Activated naive CD8-positive, alpha-beta T cell treated with anti-CD3 and anti-CD28 coated beads, Interleukin-2, amount 50 U/mL, for 16 hours (primary cell): Measurements from ENCODE around the gene RANBP17.
"Not testable (repeated sequence)": the region's sequence is repeated elsewhere in the genome, so short reads cannot be mapped to it uniquely, and the experiment has no call there.

Source experiments
- DNase-seq: peaks from one replicate; pipeline ENCODE4 v3.0.0-alpha.2; 2020; ENCODE audit warnings: low read depth, low spot score

Gene RANBP17

GRCh38 chr5:170941788-170942187 is 80.0 kb downstream of the RANBP17 start:
- no peak for DNase-seq

DNA sequence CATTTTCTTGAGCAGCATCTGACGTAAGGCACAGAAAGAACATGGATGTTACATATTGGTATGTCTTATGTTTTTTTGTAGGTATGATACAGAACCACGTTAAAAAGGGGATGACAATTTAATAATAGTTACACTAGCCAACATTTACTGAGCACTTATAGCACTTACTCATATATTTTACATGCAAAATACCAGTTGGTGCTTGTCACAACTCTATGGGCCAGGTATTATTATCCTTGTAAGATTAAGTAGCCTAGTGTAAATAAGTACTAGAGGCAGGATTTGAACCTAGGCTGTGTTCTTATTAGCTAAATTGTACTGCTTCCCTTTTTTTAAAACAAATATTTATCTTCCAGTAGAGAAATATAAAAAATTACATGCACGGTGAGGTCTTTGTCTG is 83.5 kb downstream of the RANBP17 start:
- no peak for DNase-seq

- no peak for DNase-seq
Measured at GRCh38 chr5:170960567-170960966, 98.7 kb downstream of the RANBP17 start.

DNA sequence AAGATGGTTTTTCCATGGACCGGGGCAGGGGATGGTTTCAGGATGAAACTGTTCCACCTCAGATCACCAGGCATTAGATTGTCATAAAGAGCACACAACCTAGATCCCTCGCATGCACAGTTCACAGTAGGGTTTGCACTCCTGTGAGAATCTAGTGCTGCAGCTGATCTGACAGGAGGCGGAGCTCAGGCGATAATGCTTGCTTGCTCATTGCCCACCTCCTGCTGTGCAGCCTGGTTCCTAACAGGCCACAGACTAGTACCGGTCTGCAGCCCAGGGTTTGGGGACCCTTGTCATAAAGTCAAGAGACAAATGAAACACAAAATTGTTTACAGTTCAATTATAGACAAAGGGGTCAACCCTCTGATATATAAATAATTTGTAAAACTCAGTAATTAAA is 101.7 kb downstream of the RANBP17 start:
- no peak for DNase-seq

GRCh38 chr5:170974461-170974860 is 112.6 kb downstream of the RANBP17 start:
- DNase-seq = no peak

GRCh38 chr5:170980261-170980660 is 118.4 kb downstream of the RANBP17 start:
- not testable (repeated sequence) for DNase-seq

DNA sequence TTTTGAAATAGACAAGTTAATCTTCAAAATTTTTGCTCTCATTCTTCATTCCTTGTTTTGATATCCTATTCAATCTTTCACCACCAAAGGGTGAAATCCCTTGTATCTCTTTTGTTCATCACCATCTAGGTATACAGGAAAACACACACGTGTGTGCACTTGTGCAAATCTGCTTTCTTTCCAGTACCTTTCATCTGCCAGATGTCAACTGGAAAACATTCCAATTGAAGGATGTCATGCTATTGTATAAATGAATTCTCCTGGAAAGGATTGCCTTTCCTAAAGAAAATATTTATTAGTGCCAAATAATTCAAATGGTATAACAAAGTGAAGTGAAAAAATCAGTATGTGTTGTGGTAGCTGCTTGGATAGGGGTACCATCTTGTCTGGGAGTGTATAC is 123.7 kb downstream of the RANBP17 start:
- no peak for DNase-seq

DNA sequence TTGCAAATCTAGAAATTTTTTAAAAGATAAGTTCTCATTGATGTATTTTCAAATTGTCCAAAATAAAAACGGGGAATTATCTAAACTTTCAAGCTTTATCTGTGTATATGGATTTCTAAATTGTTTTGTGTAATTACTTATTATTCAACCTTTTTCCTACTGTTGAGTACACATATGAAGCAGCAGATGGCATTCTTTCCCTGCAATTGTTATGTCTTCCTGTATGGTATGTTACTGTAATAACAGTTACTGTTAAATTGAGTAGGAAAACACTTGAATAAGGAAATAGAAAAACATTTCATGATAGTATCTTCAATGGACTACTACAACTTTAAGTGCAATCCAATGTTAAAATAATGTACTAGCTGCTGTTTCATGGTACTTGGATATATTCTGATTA is 124.8 kb downstream of the RANBP17 start:
- no peak for DNase-seq

DNA sequence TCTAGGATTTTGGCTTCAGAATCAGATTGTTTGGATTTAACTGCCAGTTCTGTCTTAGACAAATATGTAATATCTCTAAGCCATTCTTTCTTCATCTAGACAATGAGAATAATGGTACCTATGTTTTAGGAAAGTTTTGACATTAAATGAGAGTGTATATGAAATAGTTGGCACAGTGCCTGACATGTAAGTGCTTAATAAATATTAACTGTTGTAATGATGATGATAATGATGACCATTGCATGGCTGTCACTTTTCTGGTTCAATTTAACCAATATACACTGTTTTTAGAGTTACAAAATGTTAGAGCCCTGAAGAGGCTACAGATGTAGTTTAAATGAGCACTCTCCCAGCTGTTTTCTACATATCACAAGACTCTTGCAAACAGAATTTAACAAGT is 131.7 kb downstream of the RANBP17 start:
- DNase-seq = no peak

DNA sequence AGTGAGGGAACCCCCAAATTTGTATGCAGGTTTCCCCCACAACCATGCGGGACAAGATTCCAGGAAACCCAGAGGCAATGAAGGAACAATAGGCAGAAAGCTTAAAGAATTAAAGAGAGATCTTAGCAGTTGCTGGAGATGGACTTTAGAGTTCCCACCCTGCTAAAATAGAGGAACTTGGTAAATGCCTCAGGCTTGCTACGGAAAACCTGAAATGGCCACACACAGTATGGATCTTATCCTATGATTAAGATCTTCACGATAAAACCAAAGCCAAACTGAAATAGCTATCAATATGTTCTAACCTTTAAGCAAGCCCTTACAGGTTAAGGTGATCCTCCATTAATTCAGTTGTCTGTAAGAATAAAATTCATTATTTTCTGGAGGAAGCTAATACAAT is 148.3 kb downstream of the RANBP17 start:
- DNase-seq = no peak

DNA sequence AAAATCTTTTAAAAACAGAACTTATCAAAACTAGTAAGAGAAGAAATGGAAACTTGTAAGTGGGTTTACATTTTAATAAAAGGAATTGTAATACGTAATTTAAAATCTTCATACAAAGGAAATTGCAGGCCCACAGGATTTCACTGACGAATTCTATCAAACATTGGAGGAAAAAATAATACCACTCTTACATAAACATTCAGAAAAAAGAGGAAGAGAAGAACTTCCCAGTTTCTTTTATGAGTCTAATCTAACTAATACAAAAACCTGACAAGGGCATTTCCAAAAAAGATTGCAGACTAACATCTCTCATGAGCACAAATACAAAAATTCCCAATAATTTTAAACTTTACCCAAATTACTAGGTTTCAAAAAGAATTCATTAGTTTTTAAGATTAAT is 149.0 kb downstream of the RANBP17 start:
- DNase-seq = no peak

GRCh38 chr5:171023508-171023907 is 161.7 kb downstream of the RANBP17 start:
- no peak for DNase-seq

DNA sequence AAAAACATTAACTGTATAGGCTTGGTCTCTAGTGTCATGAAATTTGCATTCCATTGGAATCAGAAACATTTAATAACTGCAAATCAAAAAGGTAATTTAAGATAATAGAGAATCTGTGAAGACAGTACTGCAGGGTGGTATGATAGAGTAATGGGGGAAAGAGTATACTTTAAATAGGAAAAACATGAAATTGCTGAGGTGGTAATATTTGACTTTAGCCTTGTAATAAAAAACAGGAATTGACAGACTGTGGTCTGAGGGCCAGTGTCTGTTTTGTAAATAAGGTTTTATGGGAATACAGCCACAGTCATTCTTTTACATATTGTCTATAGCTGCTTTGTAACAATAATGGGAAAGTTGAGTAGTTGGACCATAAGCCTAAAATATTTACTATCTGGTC is 162.3 kb downstream of the RANBP17 start:
- DNase-seq = no peak

DNA sequence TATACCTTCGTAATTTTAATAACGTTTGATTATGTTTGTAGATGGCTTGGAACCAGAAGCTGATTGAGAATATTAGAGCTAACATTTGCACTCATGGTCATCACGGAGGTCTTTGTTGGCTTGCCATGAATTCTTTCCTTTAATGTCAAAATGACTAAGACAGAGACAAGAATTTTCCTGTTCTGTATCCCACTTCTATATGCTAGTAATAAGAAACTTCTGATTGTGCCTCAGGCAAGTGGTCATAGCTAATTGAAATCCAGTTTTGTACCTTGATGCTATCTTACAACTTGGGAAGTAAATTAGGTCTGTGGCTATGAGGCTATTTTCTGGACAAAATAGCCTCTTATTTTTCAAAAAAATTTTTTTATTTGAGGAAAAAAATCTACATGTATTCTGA is 167.6 kb downstream of the RANBP17 start:
- no peak for DNase-seq

GRCh38 chr5:171031977-171032376 is 170.2 kb downstream of the RANBP17 start:
- DNase-seq = no peak

GRCh38 chr5:171032435-171032973 is 170.7 kb downstream of the RANBP17 start:
- no peak for DNase-seq

- not testable (repeated sequence) for DNase-seq
Measured at GRCh38 chr5:171041893-171042292, 180.1 kb downstream of the RANBP17 start.

- no peak for DNase-seq
Measured at GRCh38 chr5:171050916-171051315, 189.1 kb downstream of the RANBP17 start.

DNA sequence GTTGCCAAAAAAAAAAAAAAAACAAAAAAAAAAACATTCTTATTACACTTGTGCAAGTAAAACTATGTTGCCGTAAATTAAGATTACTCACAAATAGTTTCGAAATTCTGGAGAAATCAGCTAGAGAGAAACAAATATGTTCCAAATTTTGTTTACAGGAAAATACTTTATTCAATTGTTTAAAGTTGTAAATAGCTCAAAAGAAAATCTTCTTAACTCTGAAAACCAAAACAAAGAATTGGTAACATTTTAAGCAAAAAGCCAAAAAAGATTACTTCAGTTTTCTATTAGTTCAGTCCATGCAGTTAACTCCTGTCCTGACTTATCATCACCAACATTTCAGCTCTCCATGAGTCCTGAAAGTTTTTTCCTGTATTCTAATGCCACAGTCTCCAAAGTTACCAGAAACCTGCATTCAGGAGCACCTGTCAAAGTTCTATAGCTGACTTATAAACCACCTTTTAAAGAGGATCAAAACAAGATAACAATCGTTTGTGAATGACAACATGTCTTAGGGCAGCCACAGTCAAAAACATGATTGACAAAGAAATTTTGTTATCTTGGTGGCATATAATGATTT is 194.1 kb downstream of the RANBP17 start:
- DNase-seq = no peak

DNA sequence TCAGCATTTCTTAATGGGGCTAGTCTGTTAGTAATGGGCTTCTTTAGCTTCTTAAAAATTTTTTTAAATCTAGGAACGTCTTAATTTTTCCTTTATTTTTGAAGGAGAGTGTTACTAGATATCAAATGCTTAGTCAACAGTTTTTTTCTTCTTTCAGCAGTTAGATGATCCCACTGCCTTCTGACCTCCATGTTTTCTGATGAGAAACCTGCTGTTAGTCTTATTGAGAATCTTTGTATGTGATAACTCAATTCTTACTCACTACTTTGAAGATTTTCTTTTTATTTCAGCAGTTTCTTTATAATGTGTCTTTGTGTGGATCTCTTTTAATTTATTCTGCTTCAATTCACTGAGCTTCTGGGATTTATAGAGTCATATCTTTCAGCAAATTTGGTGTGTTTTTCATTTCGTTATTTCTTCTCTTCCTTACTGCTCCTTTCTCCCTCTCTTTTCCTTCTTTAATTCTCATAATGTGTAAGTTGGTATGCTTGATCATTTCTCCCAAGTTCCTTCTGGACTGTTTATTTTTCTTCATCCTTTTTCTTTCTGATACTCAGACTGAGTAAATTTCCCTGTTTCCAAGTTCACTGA is 205.8 kb downstream of the RANBP17 start:
- DNase-seq = no peak

GRCh38 chr5:171074747-171075146 is 212.9 kb downstream of the RANBP17 start:
- DNase-seq = no peak

DNA sequence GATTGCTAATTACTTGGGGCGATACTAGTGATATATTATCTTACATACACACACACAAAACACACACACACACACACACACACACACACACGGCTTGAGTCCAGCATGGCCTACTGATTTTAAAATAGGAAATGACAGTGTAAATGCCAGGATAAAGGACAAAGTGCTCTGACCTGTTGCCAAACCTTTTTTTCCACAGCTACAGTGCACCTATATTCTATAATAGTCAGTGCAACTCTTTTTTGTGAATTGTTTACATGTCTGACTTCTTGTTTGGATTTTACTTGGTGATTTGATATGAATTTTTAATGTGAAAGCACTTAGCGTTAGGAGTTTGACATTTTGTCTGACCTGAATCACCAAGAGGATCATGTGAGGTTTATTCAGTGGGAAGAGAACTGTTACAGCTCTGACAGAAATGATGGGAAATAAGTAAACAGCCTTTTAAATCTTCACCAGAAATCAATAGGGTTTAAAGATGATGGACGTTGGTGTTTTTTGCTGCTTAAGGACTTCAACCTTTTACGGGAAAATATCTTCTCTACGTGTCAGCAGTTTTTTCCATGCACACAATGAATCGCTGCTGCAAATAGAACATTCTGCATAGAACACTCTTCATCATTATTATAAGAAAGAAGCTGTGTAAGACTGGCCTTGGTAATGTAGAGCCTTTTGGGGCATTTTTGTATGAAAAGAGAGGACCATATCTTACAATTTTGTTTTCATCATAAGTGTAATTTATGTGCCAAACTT is 218.5 kb downstream of the RANBP17 start:
- no peak for DNase-seq

GRCh38 chr5:171081319-171081718 is 219.5 kb downstream of the RANBP17 start:
- DNase-seq = no peak
